SJCRH30 (cell line): ENCODE results near the gene FMN2. TPM values are rescaled to one million over a fixed set of nuclear protein-coding genes. Genes with fewer than 3 reads are reported as not detected.

Source experiments
- DNase-seq, 2 experiments: peaks; one replicate each; pipeline ENCODE4 v3.0.0-alpha.2; 2015 to 2020
- H3K27ac ChIP-seq: fragments of 250-450 bp; sonication (Bioruptor Pico); 2 replicates; pipeline ENCODE4 v1.5.1; 2020; ENCODE audit warnings: mild to moderate bottlenecking, moderate library complexity
- H3K27me3 ChIP-seq: fragments of 250-450 bp; sonication (Bioruptor Pico); 2 replicates; pipeline ENCODE4 v1.5.1; 2020; ENCODE audit warnings: mild to moderate bottlenecking, moderate library complexity
- H3K36me3 ChIP-seq: fragments of 250-450 bp; sonication (Bioruptor Pico); 2 replicates; pipeline ENCODE4 v1.5.1; 2020; ENCODE audit warnings: mild to moderate bottlenecking, moderate library complexity
- H3K4me1 ChIP-seq: fragments of 250-450 bp; sonication (Bioruptor Pico); 2 replicates; pipeline ENCODE4 v1.5.1; 2020; ENCODE audit warnings: mild to moderate bottlenecking, moderate library complexity
- H3K4me3 ChIP-seq: fragments of 250-450 bp; sonication (Bioruptor Pico); 2 replicates; pipeline ENCODE4 v1.5.1; 2020; ENCODE audit warnings: mild to moderate bottlenecking, moderate library complexity
- H3K9me3 ChIP-seq: fragments of 250-450 bp; sonication (Bioruptor Pico); replicated peaks from 2 replicates; pipeline ENCODE4 v1.5.1; 2020; ENCODE audit warnings: mild to moderate bottlenecking, moderate library complexity
- total RNA-seq: library from RNA; depleted of rRNA; stranded (reverse); fragments of >200 nt; shearing (Covaris generic); gene quantifications from 2 replicates; pipeline ENCODE4 v1.2.3, GENCODE V29; 2014

The FMN2 gene
- total RNA-seq, 1 experiment from 2014 or later = not detected

DNA sequence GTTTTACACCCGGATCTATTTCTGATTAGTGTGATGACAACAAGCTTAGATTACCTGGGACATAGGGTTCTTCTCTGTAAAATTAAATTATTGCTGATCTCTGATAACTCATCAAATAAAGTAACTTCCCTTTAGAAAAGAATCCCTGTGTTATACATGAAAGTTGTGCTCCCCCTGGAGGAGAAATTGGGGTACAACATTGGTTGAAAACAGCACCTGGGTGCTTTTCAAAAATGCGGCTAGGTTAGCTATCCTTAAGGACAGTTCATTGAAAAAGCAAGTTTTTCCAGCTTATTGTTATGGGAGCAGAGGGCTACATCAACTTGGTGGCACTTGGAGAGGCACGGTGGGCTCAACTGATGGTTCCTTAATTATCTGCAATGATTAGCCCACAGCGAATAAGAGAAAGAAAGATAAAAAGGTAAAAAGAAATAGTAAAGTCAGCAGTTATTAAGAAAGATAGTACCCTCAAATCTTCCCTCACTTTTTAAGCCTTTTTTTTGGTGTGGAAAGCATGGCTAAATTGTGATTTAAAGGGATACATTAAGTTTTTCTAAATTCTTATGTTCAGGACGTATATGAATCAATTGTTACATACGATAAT, 97.8 kb downstream of the FMN2 start:
- peak; percentile 14 to 43 for DNase-seq
- H3K27me3 ChIP-seq = no peaks in the 10 kb centered on the region
- no peak overlapping the region for H3K27ac ChIP-seq
- H3K4me3 ChIP-seq = no peak overlapping the region
- H3K36me3 ChIP-seq = no peaks in the 10 kb centered on the region
- H3K9me3 ChIP-seq = no peaks in the 10 kb centered on the region
- peaks cover 3% of the 10 kb centered on the region; the same call in 1 of the 2 replicates for H3K4me1 ChIP-seq

DNA sequence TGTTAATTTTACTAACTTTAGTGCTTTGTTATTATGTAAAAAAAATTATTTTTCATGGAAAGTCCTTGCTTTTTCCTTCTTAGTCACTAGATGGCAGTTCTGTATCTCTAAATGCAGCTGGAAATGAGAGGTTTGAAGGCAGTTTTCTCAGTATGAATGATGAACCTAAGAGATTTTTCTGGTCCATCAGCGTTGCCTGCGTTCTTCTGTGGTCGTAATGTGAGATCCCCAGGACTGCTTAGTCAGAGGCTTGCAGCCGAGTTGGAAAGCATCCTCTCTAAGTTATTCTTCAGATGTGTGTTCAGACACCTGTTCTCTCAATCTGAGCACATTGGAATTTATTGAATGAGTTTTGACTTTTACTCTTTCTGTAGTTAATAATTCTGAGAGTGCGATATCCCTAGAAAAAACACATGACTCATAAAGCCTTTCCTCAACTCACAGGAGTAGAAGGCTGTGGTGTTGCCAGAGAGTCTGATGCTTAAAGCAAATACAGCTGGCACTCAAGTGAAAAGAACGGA, 99.3 kb downstream of the FMN2 start:
- Histone ChIP-seq H3K27me3 (no peaks in the 10 kb centered on the region), H3K9me3 (no peaks in the 10 kb centered on the region), H3K36me3 (no peaks in the 10 kb centered on the region), H3K4me1 (peaks cover 3% of the 10 kb centered on the region; the same call in 1 of the 2 replicates), H3K4me3 (no peak overlapping the region), H3K27ac (no peak overlapping the region)
- DNase-seq = peak; percentile 46 to 64

DNA sequence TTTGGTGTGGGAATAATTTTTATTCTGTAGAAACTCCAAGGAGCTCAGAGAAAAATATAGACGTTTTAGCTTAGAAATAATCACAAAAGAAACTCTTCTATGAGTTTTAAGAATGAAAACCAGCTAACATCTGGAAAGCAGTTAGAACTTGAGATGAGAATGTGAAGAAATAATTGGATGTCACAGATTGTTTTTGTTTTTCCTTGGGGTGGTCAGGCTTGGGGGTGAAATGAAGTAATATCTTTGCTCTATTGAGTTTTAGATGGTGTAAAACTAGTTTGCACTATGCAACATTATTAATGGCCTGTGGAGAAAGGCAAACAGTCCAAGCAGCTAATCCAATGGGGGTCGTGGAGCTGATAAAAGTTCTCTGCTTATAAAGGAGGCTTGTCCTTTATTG, 101.2 kb downstream of the FMN2 start:
- no peaks in the 10 kb centered on the region for H3K27me3 ChIP-seq
- H3K36me3 ChIP-seq = no peaks in the 10 kb centered on the region
- H3K9me3 ChIP-seq = no peaks in the 10 kb centered on the region
- H3K27ac ChIP-seq = no peak overlapping the region
- H3K4me3 ChIP-seq = no peak overlapping the region
- no peak for DNase-seq
- peaks cover 3% of the 10 kb centered on the region; the same call in 1 of the 2 replicates for H3K4me1 ChIP-seq

DNA sequence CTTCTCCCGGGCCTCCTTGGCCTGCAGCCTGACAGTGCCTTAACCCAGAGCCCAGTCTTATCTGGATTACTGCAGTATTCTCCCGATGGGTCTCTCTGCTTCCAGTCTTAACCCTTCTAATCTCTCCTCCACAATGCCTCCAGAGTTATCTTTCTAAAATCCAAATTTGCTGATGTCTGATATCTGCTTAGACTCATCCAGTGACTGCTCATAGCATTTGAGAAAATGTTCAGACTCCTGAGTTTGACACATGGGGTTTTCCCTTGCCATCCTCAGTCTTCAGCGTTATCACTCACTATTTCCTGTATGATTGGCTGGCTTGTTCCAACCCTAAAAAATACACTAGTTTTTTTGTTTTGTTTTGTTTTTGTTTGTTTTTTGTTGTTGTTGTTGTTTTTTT, 102.0 kb downstream of the FMN2 start:
- H3K27me3 ChIP-seq = no peaks in the 10 kb centered on the region
- DNase-seq = no peak
- H3K9me3 ChIP-seq = no peaks in the 10 kb centered on the region
- no peak overlapping the region for H3K4me3 ChIP-seq
- H3K27ac ChIP-seq = no peak overlapping the region
- H3K36me3 ChIP-seq = no peaks in the 10 kb centered on the region
- peaks cover 3% of the 10 kb centered on the region; the same call in 1 of the 2 replicates for H3K4me1 ChIP-seq

DNA sequence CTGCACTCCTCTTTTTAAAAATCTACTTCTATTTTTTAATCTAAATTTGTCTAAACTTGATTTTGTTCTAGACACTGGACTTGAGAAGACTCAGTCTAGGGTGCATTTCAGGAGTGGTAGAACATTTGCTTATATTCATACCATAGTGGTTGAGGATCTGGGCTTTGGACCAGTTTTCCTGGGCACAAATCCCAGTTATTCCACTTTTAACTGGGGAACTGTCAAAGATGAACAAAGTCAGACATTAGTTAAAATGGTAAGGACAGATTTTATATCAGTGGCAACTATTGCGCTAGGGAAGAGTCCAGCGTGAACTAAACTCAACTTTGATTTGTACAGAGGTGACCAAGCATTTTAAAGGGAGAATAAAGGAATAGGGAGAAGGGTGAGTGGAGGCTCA, 102.4 kb downstream of the FMN2 start:
- no peak for DNase-seq
- H3K27ac ChIP-seq = no peak overlapping the region
- H3K36me3 ChIP-seq = no peaks in the 10 kb centered on the region

DNA sequence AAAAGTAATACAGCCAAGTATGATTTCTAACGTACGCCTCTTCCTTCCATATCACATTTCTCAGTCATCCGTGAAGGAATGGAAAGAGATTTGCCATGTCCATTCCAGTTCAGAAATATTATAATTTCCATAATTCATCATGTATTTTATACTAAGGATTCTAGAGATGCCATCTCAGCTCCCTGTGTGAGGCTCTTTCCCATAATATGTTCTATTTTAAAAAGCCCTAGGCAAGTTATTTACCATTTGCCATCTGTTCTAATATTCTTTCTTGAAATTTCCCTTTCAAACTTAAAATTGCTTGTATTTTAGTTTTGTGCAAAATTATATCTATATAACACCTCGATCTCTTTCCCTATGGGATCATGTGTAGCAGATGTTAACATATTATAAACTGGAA, 106.7 kb downstream of the FMN2 start:
- Histone ChIP-seq H3K9me3 (no peaks in the 10 kb centered on the region), H3K36me3 (no peaks in the 10 kb centered on the region), H3K27me3 (no peaks in the 10 kb centered on the region), H3K4me1 (no peaks in the 10 kb centered on the region), H3K27ac (no peak overlapping the region), H3K4me3 (no peak overlapping the region)
- no peak for DNase-seq

More for the DNA sequence above, 102.4 kb downstream of the FMN2 start:
- peaks cover 3% of the 10 kb centered on the region; the same call in 1 of the 2 replicates for H3K4me1 ChIP-seq
- H3K27me3 ChIP-seq = no peaks in the 10 kb centered on the region
- H3K9me3 ChIP-seq = no peaks in the 10 kb centered on the region
- no peak overlapping the region for H3K4me3 ChIP-seq

DNA sequence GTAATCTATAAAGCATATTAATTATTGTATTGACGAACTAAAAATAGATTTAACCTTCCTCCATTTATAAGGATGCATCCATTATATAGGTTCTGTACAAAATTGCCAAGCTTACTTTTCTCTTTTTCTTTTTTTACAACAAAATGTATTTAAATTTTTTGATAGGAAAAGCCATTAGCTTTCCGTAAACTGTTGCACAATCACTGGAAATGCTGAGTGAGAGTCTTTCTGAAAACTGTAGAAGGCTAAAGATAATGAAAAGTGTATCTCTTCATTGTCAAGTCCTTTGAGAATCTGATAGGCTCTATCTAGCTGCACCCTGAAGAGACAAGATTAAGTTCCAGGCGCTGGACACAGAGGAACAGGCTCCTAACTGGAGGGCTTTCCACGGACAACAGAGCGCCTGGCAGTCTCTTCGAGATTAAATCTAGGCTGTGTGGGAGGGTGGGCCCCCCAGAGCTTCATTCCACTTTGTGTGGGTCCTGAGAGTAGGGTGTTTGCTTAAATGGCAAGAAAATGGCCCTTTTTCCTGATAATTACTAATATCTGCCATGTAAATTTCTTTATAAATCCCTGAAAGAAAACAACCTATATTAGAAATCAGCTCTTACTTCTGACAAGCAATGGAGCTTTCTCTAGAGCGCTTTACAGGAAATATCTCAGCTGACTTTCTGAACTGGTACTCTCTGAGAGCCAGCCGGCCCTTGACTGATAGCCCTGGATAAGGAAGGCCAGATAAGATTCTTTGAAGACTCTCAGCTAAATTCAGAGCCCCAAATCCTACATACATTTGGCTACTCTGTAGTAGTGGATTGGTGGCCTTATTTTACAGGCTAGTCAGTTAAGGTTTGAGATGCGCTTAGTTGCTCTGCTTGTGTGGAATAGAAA, 108.3 kb downstream of the FMN2 start:
- no peaks in the 10 kb centered on the region for H3K9me3 ChIP-seq
- no peak for DNase-seq
- no peaks in the 10 kb centered on the region for H3K4me1 ChIP-seq
- no peak overlapping the region for H3K4me3 ChIP-seq
- no peaks in the 10 kb centered on the region for H3K36me3 ChIP-seq
- H3K27ac ChIP-seq = no peak overlapping the region
- no peaks in the 10 kb centered on the region for H3K27me3 ChIP-seq

DNA sequence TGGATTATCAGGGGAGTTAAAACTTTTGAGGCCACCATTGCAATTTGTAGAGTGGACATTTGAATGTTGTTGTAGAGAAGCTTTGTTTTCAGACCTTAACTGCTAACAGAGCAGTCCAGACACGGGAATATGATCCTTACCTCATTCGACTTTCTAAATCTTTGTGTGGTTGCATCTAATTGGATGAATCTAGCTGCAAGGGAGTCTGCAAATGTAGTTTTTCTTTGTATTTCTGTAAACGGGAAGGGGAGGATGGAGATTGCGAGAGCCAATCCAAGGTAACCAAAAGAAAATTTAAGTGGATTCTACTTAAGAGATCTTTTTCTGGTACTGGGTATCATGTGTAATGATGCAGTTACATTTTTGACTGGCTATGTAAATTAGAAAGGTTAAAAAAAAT, 110.2 kb downstream of the FMN2 start:
- Histone ChIP-seq H3K36me3 (no peaks in the 10 kb centered on the region), H3K4me3 (no peak overlapping the region), H3K4me1 (no peaks in the 10 kb centered on the region), H3K27me3 (no peaks in the 10 kb centered on the region), H3K9me3 (no peaks in the 10 kb centered on the region), H3K27ac (no peak overlapping the region)
- no peak for DNase-seq

DNA sequence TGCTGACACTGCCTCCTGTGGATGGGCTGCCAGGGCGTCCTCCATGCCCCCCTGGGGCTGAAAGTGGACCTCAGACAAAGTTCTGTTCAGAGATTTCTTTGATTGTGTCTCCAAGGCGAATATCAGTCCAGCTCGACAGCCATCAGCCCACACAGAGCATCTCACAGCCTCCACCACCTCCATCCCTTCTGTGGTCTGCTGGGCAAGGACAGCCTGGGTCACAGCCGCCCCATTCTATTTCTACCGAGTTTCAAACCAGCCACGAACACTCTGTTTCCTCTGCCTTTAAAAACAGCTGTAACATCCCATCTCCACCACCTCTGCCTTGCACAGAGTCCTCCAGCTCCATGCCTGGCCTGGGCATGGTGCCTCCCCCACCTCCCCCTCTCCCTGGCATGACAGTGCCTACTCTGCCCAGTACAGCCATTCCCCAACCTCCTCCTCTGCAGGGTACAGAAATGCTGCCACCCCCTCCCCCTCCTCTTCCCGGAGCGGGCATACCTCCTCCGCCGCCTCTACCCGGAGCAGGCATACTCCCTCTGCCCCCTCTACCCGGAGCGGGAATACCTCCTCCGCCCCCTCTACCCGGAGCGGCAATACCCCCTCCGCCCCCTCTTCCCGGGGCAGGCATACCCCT, 115.5 kb downstream of the FMN2 start:
- H3K27me3 ChIP-seq = no peaks in the 10 kb centered on the region
- no peaks in the 10 kb centered on the region for H3K4me1 ChIP-seq
- no peak overlapping the region for H3K27ac ChIP-seq
- DNase-seq = no peak
- no peaks in the 10 kb centered on the region for H3K9me3 ChIP-seq
- no peak overlapping the region for H3K4me3 ChIP-seq
- no peaks in the 10 kb centered on the region for H3K36me3 ChIP-seq

DNA sequence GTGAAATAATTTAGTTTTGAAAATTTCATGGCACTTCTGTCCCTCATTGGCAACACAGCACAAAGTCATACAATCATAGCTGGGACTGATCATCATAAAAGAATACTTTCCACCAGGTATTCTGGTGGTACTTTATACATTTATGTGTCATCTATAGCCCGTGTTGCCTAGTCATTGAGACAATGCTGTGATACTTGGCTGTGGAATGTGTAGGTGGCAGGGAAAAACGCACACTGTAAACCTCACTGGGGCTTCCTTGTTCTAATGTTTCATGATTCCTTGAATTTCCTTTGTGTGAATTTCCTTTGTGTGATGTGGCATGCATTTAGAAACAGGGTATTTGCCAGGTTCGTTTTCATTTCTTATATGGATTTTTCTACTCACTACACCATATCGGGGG, 118.3 kb downstream of the FMN2 start:
- no peaks in the 10 kb centered on the region for H3K9me3 ChIP-seq
- H3K27me3 ChIP-seq = no peaks in the 10 kb centered on the region
- no peaks in the 10 kb centered on the region for H3K36me3 ChIP-seq
- H3K27ac ChIP-seq = no peak overlapping the region
- H3K4me3 ChIP-seq = no peak overlapping the region
- no peak for DNase-seq
- no peaks in the 10 kb centered on the region for H3K4me1 ChIP-seq

DNA sequence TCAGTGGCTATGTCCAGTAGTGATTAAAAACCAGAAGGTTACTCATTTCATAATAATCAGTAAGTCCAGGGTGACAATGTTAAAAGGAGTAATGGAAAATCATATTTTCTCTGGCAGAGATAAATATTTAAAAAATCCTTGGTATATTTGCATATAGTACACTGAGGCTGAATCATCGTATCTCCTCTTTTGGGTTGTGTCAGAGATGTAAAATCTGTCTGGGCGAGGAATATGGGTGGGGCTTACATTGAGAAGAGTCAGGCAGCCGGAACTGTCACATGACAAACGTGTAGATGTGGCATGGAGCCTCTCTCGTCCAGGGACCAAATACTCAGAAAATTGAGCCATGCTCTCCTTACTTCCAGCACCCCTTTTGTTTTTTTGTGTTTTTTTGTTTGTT, 120.9 kb downstream of the FMN2 start:
- H3K27me3 ChIP-seq = no peaks in the 10 kb centered on the region
- no peak for DNase-seq
- no peak overlapping the region for H3K4me3 ChIP-seq

DNA sequence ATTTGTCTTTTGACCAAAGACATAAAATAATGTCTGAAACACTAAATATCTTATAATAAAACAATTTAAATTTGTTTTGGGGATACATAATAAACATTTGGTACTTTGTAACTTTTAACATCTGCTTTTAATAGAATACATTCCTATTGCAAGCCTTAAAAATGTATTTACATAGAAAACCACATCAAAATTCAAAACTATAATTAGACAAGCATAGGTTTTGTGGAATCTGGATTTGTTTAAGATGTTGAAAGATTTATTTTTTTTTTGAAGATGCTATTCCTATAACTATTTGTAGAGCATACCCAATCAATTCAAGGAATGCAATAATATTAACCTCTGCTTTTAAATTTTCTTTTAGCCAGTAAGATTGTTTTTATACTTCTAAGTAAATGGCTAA, 125.7 kb downstream of the FMN2 start:
- no peaks in the 10 kb centered on the region for H3K36me3 ChIP-seq

More for the DNA sequence above, 120.9 kb downstream of the FMN2 start:
- Histone ChIP-seq H3K27ac (no peak overlapping the region), H3K9me3 (no peaks in the 10 kb centered on the region), H3K4me1 (no peaks in the 10 kb centered on the region), H3K36me3 (no peaks in the 10 kb centered on the region)

DNA sequence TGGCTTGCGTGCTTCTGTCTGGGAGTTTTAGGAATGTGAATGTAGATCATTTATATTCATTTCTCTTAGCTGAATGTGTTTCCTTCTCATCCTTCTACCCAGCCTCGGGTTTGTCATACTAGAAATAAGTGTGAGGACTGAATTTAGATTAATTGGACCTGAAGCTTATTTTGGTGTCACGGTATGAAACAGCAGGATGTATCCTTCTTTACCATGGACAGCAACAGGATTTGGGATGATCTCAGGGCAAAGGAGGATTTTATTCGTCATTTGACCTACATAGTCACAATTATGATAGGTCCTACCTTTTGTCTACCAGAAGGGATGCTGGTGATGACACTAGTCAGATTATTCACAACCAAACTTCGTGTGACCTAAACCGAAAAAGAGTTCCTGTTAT, 127.4 kb downstream of the FMN2 start:
- DNase-seq = no peak
- H3K9me3 ChIP-seq = no peaks in the 10 kb centered on the region

More for the DNA sequence above, 125.7 kb downstream of the FMN2 start:
- H3K4me3 ChIP-seq = no peak overlapping the region
- H3K27me3 ChIP-seq = no peaks in the 10 kb centered on the region
- H3K27ac ChIP-seq = no peak overlapping the region
- DNase-seq = no peak
- H3K9me3 ChIP-seq = no peaks in the 10 kb centered on the region
- H3K4me1 ChIP-seq = no peaks in the 10 kb centered on the region

DNA sequence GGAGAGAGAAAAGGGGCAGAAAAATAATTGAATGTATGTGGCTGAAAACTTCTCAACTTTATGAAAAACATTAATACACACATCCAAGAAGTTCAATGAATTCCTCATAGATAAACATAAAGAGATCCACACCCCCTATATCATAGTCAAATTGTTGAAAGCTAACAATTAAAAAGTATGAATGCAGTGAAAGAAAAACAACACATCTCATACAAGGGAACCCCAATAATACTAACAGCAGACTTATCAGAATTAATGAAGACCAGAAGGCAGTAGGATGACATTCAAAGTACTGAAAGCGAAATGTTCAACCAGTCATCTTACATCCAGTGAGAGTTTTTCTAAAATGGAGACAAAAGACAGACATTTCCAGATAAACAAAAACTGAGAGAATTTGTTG, 134.4 kb downstream of the FMN2 start:
- no peak for DNase-seq
- H3K4me3 ChIP-seq = no peak overlapping the region
- no peaks in the 10 kb centered on the region for H3K36me3 ChIP-seq
- H3K27me3 ChIP-seq = no peaks in the 10 kb centered on the region
- H3K4me1 ChIP-seq = no peaks in the 10 kb centered on the region
- H3K9me3 ChIP-seq = no peaks in the 10 kb centered on the region
- H3K27ac ChIP-seq = no peak overlapping the region

More for the DNA sequence above, 127.4 kb downstream of the FMN2 start:
- Histone ChIP-seq H3K4me3 (no peak overlapping the region), H3K27ac (no peak overlapping the region), H3K36me3 (no peaks in the 10 kb centered on the region), H3K27me3 (no peaks in the 10 kb centered on the region), H3K4me1 (no peaks in the 10 kb centered on the region)

DNA sequence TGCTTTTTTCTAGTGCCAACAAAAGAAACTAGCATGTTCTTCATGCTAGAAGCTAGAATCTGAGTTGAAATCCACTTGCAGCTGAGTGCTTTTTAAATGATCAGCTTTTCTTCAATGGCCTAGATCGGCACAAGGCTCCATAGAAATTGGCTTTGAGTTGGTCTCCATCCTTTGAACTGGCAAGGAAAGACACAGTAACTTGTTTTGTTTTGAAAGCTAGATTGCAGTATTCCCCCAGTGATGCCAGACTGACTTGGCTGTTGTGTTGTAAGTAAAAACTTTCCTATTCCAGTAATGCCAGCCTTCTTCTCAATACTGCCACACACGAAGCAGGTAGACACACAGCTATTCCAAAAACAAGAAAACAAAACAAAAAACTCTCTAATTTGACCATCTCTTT, 139.1 kb downstream of the FMN2 start:
- no peak overlapping the region for H3K4me3 ChIP-seq
- H3K27me3 ChIP-seq = no peaks in the 10 kb centered on the region
- no peak overlapping the region for H3K27ac ChIP-seq
- H3K4me1 ChIP-seq = no peaks in the 10 kb centered on the region
- H3K36me3 ChIP-seq = no peaks in the 10 kb centered on the region
- no peak for DNase-seq
- H3K9me3 ChIP-seq = no peaks in the 10 kb centered on the region
